ENCODE results near the gene MYO1D. TPM values are rescaled to one million over a fixed set of nuclear protein-coding genes. Genes with fewer than 3 reads are reported as not detected.

The MYO1D gene
- total RNA-seq, 8 experiments from 2014 or later: 1.6 to 9.8 (median 5.6) TPM

DNA sequence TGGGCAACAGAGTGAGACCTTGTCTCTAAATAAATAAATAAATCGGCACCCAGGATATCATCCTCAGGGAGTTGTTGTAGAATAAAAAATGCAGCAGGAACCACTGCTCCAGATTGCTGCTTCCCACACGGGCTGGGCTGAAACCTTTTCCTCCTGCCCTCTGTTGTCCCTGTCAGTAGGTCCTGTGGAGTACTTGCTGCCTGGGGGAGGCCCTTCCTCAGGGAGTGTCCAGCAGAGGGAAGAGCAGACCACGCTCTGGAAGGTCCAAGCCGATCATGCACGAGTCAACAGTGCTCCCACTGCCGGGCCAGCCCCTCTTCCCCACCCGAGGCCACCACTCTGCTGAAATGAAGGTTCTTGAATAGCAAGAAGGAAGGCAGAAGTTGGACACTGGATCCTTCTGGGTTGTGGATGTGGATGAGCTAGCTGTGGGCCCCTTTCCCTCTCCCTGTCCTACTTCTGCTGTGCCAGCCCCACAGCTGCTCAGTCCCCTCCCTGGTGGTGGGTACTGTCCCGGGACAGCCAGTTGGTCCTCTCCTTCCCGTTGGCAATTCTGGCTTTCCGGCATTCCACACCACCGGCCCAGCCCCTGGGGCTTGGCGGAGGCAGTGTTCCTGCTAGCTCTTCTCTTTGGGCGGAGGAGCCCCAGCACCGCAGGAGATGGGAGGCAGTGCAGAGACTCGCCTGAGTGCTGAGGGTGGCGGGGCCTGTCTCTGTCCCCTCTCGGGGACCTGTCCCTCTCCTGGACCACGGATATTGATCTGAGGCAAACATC lies 379.3 kb downstream of the MYO1D start:
- 60 to 100% (median 80%) methylated on average over 1 to 12 of the region's 18 CpGs; no CpG with 5 or more reads in 4 of the 10 experiments for WGBS, 10 experiments
- Histone ChIP-seq H3K27ac (no peak overlapping the region), H3K4me1 (replicated peaks in 1 of 2) (peaks cover under 1 to 11% of the 10 kb centered on the region in 2 donors), H3K4me3 (no peak overlapping the region)
- ATAC-seq (replicated peaks in 6 of 8): peak in 7 of 8 experiments; percentile 31 to 74 (median 59)
- in situ Hi-C loops (cut with MboI; ENCODE audit: low pct_unique_long_range_greater_than_20kb in 2 of 9, low sequenced_read_pairs in 9 of 9, unreplicated experiment in 9 of 9): loop anchor here in 3 of 9 experiments (25.0 kb wide), 2 partner anchors 115 to 265 kb away; no protein-coding TSS in a partner anchor

DNA sequence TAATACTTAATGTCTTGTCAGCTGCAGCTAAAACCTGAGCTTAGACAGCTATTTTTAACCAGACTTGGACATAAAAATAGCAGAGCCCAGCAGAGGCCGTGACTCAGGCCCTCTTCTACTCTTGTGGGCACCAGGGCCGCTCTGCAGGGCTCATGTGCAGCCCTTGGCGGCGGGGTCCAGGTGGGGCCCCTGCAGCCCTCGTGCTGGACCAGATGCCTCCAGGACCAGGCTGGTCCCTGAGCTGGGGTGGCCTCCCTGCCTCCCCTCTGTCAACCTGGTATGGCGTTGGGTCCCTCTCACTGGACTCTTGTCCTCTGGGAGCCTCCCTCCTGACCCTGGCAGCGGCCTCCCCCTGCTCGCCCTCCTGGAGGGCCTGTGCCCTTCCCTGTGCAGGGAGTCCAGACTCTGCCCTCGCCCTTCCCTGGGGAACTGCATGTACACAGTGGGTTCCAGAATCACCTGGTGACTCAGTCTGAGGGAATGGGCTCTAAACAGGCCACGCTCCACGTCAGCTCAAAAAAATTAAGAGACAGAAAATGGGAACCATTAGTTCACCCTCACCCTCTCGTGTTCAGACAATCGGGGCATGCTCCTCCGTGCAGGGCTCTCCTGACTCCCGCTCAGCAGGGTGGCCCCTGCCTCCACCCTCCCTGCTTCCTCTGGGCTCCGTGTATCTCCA lies 380.4 kb downstream of the MYO1D start:
- H3K4me3 ChIP-seq: no peak overlapping the region
- in situ Hi-C loops (cut with MboI; ENCODE audit: low pct_unique_long_range_greater_than_20kb in 2 of 9, low sequenced_read_pairs in 9 of 9, unreplicated experiment in 9 of 9): loop anchor here in 3 of 9 experiments (25.0 kb wide), 2 partner anchors 116 to 266 kb away; no protein-coding TSS in a partner anchor
- peaks cover 0 to 11% of the 10 kb centered on the region in 2 donors for H3K4me1 ChIP-seq (replicated peaks in 1 of 2)
- no peak overlapping the region for H3K27ac ChIP-seq
- WGBS, 10 experiments: 33 to 100% (median 72%) methylated on average over 1 to 10 of the region's 16 CpGs; no CpG with 5 or more reads in 3 of the 10 experiments
- ATAC-seq (replicated peaks in 6 of 8): no peak

DNA sequence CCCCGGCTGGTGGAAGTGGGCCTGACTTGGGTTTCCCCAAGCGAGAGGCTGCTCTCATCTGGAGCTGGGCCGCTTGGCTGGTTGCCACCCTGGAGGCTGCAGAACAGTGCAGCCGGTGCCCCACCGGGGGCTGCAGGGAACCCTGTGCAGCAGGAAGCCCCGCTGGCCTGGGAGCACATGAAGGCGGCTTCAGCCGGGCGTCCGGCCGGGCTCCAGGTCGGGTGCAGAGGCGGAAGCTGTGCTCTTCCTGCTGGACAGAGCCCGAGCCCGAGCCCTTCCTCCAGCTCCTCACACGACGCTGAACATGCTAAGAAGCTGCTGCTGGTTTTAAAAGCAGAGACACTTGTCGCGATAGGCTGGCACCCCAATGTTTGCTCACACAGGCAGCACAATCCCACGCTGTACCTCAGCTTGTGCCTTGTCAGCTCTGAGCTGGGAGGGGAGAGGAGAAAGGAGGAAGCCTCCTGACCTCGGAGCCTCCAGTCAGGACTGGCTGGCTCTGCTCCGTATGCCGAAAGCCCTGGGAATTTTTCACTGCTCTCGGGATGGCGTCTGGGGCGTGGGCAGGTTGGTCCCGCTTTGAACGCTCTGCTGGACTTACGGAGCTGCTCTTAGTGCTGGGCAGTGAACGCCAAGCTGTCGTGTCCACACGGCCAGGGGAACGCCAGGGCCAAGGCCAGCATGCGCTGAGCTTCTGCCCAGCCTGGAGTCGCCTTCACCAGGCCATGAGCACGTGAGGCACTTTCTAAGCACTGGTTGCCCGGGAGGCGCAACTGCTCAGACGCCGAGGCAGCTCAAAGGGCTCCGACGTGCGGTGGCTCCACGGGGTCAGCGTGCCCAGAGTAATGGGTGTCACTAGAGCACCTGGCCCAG lies 381.3 kb downstream of the MYO1D start:
- no peak overlapping the region for H3K4me3 ChIP-seq

DNA sequence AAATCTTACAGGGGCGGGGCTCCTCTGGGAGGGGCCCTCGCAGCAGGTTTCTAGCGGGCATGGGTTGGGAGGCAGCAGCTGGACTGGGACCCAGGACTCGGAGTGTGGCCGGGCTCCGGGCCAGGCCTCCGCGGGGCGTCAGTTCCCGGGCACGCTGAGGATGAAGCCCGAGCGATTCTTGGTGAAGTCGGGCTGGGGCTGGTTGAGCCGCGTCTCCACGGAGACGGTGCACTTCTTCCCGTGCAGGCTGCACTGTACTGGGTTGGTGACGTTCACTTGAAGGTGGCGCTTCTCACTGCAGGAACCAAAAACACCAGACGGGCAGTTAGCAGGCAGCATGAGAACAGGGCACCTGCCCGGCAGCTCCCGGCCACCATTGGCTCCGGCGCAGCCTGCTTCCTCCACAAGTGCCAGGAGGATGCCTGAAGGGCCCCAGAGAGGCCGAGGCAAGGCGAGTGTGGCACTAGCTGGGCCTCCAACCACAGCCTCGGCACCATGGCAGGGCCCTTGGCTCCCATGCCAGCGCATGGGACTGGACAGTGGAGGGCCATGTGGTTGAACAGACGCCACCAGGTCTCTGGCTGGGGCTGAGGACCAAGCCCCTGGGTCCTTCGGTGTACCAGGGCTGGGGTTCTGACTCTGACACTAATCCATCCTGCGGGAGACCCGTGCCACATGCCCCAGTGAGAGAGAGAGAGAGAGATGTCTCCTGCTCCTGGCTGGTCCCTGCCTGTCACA lies 382.1 kb downstream of the MYO1D start:
- ATAC-seq (replicated peaks in 6 of 8): peak in 1 of 8 experiments; percentile 2
- peaks cover 17 to 25% of the 10 kb centered on the region in 2 donors for H3K4me1 ChIP-seq (replicated peaks in 1 of 2)
- WGBS, 10 experiments: 80 to 93% (median 83%) methylated on average over 1 to 11 of the region's 34 CpGs; no CpG with 5 or more reads in 4 of the 10 experiments
- H3K27ac ChIP-seq: no peak overlapping the region
- no peak overlapping the region for H3K4me3 ChIP-seq
- in situ Hi-C loops (cut with MboI; ENCODE audit: low pct_unique_long_range_greater_than_20kb in 2 of 9, low sequenced_read_pairs in 9 of 9, unreplicated experiment in 9 of 9): loop anchor here in 3 of 9 experiments (25.0 kb wide), 2 partner anchors 118 to 268 kb away; no protein-coding TSS in a partner anchor

More for the DNA sequence above, 381.3 kb downstream of the MYO1D start:
- in situ Hi-C loops (cut with MboI; ENCODE audit: low pct_unique_long_range_greater_than_20kb in 2 of 9, low sequenced_read_pairs in 9 of 9, unreplicated experiment in 9 of 9): loop anchor here in 3 of 9 experiments (25.0 kb wide), 2 partner anchors 117 to 267 kb away; no protein-coding TSS in a partner anchor
- Histone ChIP-seq H3K4me1 (replicated peaks in 1 of 2) (peaks cover 9 to 19% of the 10 kb centered on the region in 2 donors), H3K27ac (no peak overlapping the region)
- ATAC-seq (replicated peaks in 6 of 8): peak; percentile 43 to 87 (median 64)
- WGBS, 10 experiments: 36 to 94% (median 82%) methylated on average over 2 to 10 of the region's 45 CpGs; no CpG with 5 or more reads in 2 of the 10 experiments

DNA sequence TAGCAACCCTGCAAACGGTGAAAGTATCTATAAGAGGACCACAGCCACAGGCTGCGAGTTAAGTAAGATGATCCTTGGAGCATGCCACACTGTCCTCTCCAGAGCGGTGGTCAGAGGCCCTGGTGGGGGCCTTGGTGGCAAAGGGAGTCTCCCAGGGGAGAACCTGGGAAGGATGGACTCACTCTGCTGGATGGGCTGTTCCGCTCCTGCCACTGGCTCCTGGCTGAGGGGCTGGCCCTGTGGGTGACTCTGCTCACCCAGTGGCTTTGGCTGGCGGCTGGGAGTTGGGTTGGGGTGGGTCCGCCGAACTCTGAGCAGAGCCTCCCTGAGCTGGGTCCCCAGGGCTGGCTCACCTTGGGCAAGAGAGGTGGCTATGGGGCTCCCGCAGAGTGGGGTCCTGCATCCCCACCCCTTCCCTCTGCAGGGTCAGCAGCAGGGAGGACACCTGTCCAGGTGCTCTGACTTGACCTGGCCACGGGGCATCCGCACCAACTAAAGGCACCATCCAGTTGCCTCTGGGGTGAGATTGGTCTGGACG lies 382.9 kb downstream of the MYO1D start:
- H3K4me3 ChIP-seq: no peak overlapping the region
- in situ Hi-C loops (cut with MboI; ENCODE audit: low pct_unique_long_range_greater_than_20kb in 2 of 9, low sequenced_read_pairs in 9 of 9, unreplicated experiment in 9 of 9): loop anchor here in 3 of 9 experiments (25.0 kb wide), 2 partner anchors 118 to 268 kb away; no protein-coding TSS in a partner anchor
- no peak overlapping the region for H3K27ac ChIP-seq
- 60 to 100% (median 83%) methylated on average over 1 to 2 of the region's 11 CpGs; no CpG with 5 or more reads in 6 of the 10 experiments for WGBS, 10 experiments
- peaks cover 23 to 33% of the 10 kb centered on the region in 2 donors for H3K4me1 ChIP-seq (replicated peaks in 1 of 2)
- ATAC-seq (replicated peaks in 6 of 8): no peak

DNA sequence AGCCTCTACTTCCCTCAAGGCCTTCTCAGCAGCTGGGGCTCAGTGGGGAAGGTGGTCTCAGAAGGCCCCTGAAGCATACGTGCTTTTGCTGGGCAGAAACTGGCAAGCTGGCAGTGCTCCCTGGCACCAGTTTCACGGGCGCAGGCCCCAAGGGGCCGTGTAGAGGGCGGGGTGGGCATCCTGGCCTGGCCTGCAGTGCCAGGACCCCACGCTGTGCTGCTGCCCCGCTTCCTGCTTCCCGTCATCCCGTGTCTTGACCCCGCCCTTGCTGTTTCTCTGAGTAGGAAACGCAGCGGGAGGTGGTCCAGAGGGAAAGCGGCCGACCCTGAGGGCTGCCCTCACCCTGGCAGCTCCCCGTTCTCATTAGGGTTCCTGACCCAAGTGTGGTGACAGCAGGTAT lies 383.4 kb downstream of the MYO1D start:
- ATAC-seq (replicated peaks in 6 of 8): no peak
- H3K27ac ChIP-seq: no peak overlapping the region
- in situ Hi-C loops (cut with MboI; ENCODE audit: low pct_unique_long_range_greater_than_20kb in 2 of 9, low sequenced_read_pairs in 9 of 9, unreplicated experiment in 9 of 9): loop anchor here in 3 of 9 experiments (25.0 kb wide), 2 partner anchors 119 to 269 kb away; no protein-coding TSS in a partner anchor
- 58 to 100% (median 89%) methylated on average over 1 to 8 of the region's 15 CpGs; no CpG with 5 or more reads in 7 of the 10 experiments for WGBS, 10 experiments
- H3K4me1 ChIP-seq (replicated peaks in 1 of 2): peaks cover 28 to 37% of the 10 kb centered on the region in 2 donors
- no peak overlapping the region for H3K4me3 ChIP-seq

DNA sequence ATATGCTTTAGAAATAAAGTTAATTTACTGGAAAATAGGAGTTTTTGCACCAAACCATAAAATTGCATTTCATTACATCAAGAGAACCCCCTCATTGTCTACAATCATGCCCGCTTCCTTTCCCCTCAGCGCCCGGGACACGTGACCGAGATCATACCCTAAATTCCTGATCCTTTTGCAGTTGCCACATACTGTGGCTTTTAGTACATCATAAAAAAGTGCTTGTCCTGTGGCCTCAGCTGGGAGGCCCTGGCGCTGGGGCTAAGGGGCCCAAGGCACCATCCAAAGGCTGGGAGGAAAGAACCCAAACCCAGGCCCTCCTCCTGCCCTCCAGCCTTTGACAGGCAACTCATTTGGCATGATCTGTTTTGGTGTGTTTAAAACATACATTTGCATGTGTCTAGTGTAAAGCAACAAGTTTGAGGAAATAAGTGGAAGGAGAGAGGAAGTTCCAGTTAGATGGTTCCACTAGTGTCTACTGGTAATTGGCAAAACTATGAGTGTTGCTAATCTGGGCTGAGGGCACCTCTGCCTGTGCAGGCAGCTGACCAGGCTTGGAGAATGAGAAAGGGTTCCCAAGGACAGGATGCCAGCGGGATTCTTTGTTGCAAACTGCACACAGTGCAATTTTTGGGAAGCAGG lies 384.2 kb downstream of the MYO1D start:
- WGBS, 10 experiments: 85 to 100% (median 93%) methylated on average over 2 to 7 of the region's 7 CpGs; no CpG with 5 or more reads in 3 of the 10 experiments
- Histone ChIP-seq H3K27ac (no peak overlapping the region), H3K4me1 (replicated peaks in 1 of 2) (peaks cover 32 to 45% of the 10 kb centered on the region in 2 donors), H3K4me3 (no peak overlapping the region)
- ATAC-seq (replicated peaks in 6 of 8): no peak
- in situ Hi-C loops (cut with MboI; ENCODE audit: low pct_unique_long_range_greater_than_20kb in 2 of 9, low sequenced_read_pairs in 9 of 9, unreplicated experiment in 9 of 9): loop anchor here in 3 of 9 experiments (25.0 kb wide), 2 partner anchors 120 to 270 kb away; no protein-coding TSS in a partner anchor

DNA sequence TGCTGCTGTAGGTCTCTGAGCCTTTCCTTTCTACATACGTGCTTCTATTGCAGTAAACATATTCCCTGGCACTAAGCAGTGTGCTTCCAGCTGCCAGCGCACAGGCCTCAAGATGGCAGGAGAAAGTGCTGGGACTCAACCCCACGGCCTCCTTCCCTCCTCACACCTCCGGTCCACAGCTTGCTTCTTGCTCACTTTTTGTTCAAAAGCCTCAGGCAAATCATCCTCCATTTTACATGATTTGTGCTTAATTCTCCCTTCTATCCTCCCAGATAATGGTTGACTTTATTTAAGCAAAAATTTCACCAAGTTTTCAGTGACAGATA lies 384.7 kb downstream of the MYO1D start:
- 63 to 100% (median 83%) methylated on average over 1 to 4 of the region's 4 CpGs; no CpG with 5 or more reads in 2 of the 10 experiments for WGBS, 10 experiments
- Histone ChIP-seq H3K4me3 (no peak overlapping the region), H3K4me1 (replicated peaks in 1 of 2) (peaks cover 32 to 45% of the 10 kb centered on the region in 2 donors), H3K27ac (no peak overlapping the region)
- no peak for ATAC-seq (replicated peaks in 6 of 8)
- in situ Hi-C loops (cut with MboI; ENCODE audit: low pct_unique_long_range_greater_than_20kb in 2 of 9, low sequenced_read_pairs in 9 of 9, unreplicated experiment in 9 of 9): loop anchor here in 3 of 9 experiments (25.0 kb wide), 2 partner anchors 120 to 270 kb away; no protein-coding TSS in a partner anchor

DNA sequence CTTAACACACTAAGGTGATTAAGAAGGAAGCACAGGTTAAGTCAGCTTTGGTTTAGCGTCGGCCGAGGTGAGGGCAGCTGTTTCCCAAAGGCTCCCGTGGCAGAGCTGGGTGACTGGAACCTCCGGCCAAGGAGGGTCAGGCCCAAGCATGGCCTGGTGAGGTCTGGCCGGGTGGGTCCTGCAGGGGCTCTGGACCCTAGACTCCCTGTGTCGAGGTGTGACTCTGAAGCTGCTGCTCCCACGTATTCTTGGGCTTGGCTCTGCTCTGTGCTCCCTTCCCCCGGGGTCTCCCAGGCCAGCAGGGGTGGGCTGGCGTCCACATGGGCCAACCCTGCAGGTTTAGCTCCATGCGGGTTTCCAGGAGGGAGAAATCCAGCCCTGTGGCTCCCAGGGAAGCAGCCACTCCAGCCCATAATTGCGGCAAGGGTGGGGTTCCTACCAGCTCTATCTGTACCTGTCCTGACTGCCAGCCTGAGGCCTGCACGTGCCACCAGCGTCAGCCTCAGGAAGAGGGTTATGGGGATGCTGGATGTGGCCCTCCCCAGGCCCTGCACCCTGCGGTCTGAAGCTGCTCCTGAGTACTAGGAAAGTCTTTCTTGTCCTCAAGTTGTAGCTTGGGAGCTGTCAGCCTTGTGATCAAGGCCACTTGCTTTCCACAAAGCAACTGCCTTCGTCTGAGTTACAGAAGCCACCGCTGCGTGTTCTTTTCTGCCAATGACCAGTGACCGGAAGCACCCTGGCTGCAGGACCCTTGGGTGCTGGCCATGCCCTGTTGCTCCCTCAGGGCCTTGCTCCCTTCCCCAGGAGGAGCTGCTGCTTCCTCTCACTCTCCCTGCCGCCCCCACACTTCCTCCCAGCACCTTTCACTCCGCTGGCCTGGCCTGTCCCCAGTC lies 385.3 kb downstream of the MYO1D start:
- no peak for ATAC-seq (replicated peaks in 6 of 8)
- Histone ChIP-seq H3K27ac (no peak overlapping the region), H3K4me3 (no peak overlapping the region), H3K4me1 (replicated peaks in 1 of 2) (peaks cover 32 to 45% of the 10 kb centered on the region in 2 donors)
- WGBS, 10 experiments: 67 to 100% (median 91%) methylated on average over 1 to 11 of the region's 21 CpGs; no CpG with 5 or more reads in 3 of the 10 experiments
- in situ Hi-C loops (cut with MboI; ENCODE audit: low pct_unique_long_range_greater_than_20kb in 2 of 9, low sequenced_read_pairs in 9 of 9, unreplicated experiment in 9 of 9): loop anchor here in 3 of 9 experiments (25.0 kb wide), 2 partner anchors 121 to 271 kb away; no protein-coding TSS in a partner anchor

DNA sequence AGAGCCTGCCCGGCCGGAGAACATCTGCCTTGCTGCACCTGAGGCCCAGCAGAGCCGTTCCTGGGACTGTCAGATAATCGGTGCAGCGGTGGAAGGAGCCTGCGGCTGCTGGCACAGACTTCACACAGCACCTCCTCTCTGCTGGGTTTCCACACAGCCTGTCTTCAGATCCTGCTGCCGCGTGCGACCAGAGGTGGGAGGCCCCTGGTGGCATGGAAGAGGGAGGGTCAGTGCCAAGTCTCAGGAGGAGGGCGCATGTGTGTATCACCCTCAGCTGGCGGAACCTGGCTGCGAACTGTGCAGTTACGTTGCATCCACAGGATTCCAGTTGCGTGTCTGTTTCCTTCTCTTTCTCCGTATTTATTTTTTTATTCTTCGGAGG lies 386.8 kb downstream of the MYO1D start:
- no peak for ATAC-seq (replicated peaks in 6 of 8)
- peaks cover 40 to 42% of the 10 kb centered on the region in 2 donors for H3K4me1 ChIP-seq (replicated peaks in 1 of 2)
- H3K27ac ChIP-seq: peak overlapping the region in 1 of 2 donors; percentile 32
- peak overlapping the region; percentile 62 to 99 (median 75) for H3K4me3 ChIP-seq
- 60 to 96% (median 74%) methylated on average over 2 to 10 of the region's 16 CpGs; no CpG with 5 or more reads in 5 of the 10 experiments for WGBS, 10 experiments
- in situ Hi-C loops (cut with MboI; ENCODE audit: low pct_unique_long_range_greater_than_20kb in 2 of 9, low sequenced_read_pairs in 9 of 9, unreplicated experiment in 9 of 9): loop anchor here in 3 of 9 experiments (25.0 kb wide), 2 partner anchors 122 to 272 kb away; no protein-coding TSS in a partner anchor
